IPS-11a (cell line): ENCODE data around the gene MAP2K3.
"Not testable (repeated sequence)": the region's sequence is repeated elsewhere in the genome, so short reads cannot be mapped to it uniquely, and the experiment has no call there.

Source experiments
- H3K4me3 ChIP-seq: one replicate; pipeline ENCODE4 v1.5.1; 2013; ENCODE audit warnings: low read depth, low read length, control low read depth

MAP2K3 gene

DNA sequence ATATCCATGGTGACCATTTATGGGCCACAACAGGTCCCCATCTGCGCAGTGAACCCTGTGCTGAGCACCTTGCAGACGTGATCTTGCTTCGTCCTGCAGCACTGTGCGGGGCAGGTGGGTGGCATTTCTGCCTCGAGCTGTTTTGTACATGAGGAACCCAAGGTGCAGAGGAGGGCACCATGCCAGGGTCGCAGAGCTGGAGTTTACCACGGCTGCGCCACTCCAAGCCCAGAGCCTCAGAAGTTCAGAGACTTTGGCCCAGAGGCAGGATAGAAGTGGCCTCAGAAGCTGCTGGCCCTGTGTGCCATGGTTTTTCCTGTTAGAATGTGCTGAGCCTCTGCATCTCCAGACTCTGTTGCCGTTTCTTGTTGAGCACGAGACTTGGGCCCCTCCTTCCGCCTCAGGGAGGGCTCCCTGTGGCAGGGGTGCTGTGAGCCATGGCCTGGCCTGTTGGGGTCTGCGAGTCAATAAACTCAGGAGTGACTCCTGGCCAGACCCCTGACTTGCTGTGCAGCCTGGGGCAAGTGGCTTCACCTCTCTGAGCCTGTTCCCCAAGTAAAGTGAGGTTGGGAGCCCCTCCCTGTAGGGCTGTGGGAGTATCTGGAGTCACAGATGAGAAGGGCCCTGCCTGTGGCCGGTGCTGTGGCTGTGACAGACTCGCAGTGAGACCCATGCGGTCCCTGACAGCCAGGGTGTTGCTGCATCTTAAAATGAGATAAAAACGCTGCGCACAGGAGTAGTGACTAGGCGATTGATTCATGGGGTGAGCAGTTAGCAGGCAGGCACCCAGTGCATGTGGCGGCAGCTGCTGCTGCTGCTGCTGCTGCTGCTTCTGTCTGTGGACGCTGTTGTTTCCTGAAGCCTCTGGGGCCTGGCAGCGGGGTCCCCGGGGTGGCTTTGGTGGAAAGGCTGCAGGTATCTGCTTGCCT is 11.8 kb downstream of the MAP2K3 start:
- no peak overlapping the region for H3K4me3 ChIP-seq

DNA sequence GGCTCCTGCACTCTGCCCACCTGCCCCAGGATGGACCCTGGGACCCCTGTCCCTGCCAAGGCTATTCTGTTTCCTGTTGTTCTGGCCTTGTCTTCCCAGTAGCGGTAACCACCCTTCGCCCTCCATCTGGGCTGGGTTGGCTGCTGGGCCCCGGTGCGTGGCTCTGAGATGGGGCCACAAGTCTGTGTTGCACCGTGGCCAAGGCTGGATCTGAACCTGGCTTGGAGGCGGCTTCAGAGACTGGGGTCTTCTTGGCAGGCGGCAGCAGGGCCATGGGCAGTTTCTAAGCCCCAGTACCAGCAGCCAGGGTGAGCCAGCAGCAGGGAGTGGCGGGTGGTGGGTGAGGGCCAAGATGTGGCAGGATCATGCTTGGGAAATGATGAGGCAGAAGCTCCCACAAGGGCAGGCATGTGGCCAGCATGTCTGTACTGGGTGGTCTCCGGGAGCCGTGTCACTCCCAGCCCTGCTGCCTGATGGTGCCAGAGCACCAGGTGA is 12.6 kb downstream of the MAP2K3 start:
- no peak overlapping the region for H3K4me3 ChIP-seq

DNA sequence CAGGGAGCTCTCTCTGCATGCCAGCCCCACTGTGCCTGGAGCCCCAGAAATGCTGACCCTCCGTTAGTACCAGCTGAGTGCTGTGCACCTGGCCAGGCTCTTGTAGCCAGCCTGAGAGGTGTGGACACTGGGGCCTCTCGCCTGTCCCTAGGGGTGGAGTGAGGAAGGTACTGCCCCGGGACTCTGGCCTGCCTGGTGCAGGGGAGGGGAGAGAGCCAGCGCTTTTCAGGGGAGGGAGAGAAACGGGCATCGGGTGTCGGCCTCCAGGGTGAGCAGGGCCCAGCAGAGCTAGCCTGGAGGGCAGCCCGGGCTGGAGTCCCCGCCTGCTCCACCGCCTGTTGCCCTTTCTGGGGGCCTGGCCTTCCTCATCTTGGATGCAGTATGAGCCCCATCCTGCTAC is 13.1 kb downstream of the MAP2K3 start:
- no peak overlapping the region for H3K4me3 ChIP-seq

DNA sequence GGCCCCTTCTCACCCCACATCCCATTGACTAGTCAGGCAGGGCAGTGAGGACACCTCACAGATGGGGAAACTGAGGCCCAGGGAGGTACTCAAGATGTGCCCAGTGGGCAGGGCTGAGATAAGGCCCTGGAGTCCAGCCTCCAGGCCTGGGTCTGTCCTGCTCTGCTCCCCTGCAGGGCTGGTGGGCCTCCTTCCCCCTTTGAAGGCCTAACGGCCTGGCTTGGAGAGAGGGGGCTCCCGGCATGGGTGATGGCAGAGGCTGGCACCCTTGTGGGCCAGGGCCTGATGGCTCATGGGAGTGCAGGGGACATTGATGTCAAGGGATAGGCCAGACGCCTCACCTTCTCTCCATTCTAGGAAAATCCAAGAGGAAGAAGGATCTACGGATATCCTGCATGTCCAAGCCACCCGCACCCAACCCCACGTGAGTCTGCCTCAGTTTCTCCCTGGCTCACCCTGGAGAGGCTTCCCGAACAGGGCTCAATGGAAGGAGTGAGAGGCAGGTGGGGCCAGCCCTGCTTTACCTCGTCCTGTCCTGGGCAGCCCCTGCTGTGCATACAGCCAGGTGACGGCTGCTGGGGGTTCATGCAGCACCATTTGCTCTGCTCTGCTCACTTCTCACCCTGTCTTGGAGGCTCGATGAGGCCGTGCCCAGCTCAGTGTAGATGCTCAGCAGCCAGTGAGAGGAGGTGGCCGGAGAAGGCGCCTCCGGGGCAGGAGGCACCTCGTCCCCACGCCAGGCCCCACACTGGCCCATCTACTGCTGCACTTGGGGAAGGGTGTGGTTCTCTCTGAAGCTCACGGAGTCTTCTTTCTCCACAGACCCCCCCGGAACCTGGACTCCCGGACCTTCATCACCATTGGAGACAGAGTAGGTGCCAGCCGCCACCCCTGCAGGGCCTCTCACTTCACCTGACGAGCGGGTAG is 13.8 kb downstream of the MAP2K3 start:
- H3K4me3 ChIP-seq: no peak overlapping the region

DNA sequence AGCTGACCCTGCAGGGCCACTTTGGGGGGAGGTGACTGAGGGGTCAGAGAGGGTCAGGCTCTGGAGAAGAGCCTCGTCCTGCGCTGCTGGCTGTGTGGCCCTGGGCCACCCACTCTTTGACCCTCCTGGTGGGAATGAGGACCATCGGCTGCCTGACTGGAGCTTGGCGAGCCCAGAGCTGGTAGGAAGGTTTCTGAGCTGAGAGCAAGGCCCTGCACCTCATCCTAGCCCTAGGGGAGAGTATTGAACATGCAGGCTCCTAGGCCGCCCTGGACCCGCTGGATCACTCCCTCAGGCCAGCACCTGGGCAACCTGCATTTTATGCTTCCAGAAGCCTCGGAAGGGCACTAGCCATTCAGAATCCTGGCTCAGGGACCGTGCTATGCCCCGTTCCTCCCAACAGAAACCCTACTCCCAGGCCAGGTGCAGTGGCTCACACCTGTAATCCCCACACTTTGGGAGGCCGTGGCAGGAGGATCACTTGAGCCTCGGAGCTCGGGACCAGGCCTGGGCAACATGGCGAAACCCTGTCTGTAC is 14.5 kb downstream of the MAP2K3 start:
- H3K4me3 ChIP-seq: no peak overlapping the region

DNA sequence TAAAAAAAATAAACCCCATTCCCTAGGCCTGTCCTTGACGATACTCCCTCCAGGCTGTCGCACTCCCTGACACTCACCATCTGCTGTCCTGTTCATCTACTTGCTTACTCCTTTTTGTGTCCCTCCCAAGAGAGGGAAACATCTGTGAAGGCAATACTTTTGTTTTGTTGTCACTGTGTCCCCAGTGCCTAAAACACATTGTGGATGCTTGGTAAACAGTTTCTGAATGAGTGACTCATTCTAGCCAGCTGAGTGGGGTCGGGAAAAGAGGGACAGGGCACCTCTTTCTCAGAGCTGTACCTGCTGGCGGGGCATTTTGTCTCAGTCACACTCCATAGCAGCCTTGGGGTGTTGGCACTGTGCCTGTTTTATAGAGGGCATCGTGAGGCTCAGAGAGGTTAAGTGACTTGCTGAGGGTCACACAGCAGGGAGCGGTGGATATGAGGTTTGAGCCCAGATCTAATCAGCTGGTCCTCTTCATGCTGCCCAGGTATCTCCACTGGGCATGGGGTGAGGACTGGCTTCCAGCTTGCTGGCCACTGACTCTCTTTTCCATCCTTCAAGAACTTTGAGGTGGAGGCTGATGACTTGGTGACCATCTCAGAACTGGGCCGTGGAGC is 15.6 kb downstream of the MAP2K3 start:
- no peak overlapping the region for H3K4me3 ChIP-seq

DNA sequence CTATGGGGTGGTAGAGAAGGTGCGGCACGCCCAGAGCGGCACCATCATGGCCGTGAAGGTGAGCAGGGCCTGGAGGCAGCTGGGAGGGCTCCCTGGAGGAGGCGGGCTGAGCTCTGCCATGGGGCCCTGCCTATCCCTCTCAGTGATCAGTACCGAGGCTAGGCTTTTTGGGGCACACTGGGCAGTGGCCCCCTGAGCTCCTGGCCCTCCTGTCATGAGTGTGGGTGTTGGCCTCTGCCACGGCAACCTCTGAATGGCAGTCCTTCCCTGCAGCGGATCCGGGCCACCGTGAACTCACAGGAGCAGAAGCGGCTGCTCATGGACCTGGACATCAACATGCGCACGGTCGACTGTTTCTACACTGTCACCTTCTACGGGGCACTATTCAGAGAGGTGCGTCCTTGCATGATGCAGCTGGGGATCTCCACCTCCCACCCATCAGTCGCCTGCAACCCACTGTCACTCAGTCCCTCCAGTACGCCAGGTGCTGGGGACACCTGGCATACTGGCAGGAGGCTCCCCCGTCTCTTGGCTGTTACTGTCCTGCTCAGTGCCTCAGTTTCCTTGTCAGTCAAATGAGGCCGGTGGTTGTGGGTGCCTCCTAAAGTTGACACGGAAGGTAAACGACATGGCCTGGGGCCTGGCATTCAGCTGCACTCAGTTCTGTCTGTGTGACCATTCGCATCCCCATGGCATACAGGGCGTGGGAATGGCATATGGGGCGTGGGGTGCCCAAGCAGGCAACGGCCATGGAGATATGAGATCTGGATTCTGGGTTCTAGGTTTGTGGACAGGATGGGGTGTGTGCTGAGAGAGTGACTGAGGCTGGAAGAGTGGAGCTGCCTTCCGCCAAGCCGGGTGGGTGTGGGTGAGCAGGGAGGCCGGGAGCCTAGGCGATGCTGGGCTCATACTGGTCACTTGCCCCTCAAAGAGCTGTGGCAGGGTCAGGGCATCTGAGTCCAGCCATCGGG is 16.4 kb downstream of the MAP2K3 start:
- H3K4me3 ChIP-seq: no peak overlapping the region

DNA sequence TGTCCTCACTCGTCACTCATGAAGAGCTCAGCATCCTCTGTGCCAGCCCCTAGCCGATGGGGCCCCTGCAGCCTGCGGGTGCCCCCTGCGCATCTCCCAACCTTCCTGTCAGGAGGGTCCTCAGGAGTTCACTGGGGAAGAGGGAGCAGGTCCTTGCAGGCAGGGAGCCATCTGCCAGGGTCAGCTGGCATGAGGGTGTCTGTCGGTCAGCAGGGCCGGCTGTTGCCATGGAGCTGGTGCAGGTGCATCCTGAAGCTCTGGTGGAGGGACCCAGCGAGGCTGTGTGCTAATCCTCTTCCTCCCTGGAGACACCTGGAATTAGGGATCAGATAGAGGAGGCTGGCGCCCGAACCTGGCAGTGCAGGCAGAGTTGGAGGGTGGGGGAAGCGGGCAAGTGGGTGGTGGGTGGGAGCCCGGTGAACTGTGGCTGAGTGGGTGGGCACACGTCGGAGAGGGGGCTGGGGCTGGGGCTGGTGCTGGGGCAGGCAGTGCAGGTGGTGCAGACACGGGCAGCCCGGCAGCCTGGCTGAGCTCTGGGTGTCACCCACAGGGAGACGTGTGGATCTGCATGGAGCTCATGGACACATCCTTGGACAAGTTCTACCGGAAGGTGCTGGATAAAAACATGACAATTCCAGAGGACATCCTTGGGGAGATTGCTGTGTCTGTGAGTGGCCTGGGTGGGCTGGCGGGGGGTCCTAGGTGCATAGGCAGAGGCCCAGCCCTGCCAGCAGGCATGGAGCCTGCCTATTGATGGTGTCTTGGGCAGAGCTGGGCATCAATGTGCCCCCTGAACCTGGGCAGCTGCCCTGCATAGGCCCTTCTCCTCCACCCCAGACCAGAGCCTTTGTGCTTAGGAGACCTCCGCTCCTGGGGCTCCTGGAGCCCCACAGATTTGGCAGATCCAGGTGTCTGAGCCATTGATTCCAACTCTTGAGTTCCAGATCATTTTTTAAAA is 17.4 kb downstream of the MAP2K3 start:
- no peak overlapping the region for H3K4me3 ChIP-seq

DNA sequence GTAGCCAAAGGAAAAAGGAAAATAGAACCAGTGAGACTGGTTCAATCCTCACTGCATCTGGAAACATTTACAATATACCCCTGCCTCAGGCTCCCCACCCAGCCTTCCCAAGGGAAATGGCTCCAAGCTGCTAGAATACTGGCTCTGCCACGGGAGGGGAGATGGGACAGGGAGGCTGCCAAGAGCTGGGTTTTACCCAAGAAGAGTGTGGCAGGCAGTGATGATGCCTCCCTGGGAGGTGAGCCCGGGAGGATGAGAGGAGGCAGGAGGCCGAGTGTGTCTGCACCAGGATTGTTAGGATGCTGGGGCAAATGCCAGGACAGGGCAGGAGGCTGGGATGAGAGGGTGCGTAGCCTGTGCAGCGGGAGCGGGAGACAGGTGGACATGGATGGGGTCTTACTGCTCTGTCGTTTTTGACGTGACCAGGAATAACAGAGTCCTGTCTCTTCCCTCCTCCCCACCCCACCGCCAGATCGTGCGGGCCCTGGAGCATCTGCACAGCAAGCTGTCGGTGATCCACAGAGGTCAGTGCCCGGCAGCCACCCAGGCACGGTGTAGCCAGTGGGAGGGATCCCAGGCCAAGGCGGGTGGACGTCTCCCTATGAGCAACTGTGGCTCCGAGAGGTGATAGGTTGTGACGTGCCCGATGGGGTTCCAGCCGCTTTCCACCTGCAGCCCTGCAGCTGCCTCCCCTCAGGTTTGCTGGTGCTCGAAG is 18.4 kb downstream of the MAP2K3 start:
- no peak overlapping the region for H3K4me3 ChIP-seq

DNA sequence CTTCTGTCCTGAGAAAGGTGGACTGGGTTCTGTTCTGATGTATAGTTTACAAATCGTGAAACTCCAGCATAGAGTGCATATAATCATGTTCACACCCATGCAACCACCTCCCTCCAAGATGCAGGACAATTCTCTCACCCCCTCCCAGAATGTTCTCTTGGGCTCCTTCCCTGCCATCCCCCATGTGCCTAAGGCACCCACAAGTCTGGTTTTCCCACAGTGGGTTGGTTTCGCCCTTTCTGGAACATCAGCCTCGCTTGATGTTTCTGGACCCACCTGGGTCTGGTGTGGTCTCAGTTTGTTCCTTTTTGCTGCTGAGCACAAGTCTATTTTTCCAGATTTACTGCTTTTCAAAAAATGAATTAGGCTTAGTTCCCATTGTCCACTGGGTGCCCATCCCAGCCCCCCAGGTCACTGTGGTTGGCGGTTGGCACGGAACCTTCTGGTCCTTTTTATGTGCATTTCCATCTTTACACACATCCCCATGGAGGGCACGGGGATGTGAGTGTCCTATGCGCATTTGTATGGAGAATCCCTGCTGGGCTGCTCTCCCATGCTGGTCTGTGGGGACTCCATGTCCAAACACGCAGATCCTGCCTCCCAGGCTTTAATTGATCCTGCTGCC is 19.0 kb downstream of the MAP2K3 start:
- no peak overlapping the region for H3K4me3 ChIP-seq

DNA sequence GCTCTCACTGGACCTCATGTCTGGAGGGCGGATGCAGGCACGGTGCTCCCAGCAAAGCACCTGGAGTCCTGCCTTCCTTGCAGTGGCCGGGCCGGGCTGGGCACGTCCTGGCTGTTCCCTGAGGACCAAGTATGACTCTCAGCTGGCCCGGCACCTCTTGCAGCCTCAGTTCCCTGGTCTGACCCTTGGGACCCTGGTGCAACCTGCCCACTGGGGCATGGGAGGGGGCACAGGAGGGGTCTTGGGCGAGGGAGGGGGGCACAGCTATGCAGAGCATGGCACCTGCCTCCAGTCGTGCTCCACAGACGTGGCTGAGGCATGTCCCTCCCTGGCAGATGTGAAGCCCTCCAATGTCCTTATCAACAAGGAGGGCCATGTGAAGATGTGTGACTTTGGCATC is 19.6 kb downstream of the MAP2K3 start:
- H3K4me3 ChIP-seq: no peak overlapping the region

DNA sequence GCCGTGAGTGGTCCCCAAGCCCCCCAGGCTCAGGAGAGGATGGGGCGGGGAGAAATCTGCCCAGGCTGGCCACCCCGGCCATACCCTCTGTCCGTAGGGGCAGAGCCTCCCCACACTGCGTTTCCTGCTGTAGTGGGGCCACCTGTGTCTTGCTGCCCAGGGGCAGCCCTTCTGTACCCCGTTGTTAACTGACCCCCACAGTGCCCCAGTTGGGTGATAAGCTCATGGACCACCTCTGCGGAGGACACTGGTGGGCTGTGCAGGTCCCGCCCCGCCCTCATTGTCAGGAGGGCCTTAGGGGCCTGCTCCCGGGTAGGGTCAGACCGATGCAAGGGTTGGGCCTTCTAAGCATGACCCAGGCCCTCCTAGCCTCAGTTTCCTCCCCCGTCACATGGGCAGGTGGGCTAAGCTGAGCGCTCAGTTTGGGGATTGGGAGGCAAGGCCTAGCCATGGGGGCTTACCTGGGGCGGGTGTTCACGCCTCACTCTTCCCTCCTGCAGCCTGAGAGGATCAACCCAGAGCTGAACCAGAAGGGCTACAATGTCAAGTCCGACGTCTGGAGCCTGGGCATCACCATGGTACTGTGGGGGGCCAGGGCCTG is 20.1 kb downstream of the MAP2K3 start:
- not testable (repeated sequence) for H3K4me3 ChIP-seq

DNA sequence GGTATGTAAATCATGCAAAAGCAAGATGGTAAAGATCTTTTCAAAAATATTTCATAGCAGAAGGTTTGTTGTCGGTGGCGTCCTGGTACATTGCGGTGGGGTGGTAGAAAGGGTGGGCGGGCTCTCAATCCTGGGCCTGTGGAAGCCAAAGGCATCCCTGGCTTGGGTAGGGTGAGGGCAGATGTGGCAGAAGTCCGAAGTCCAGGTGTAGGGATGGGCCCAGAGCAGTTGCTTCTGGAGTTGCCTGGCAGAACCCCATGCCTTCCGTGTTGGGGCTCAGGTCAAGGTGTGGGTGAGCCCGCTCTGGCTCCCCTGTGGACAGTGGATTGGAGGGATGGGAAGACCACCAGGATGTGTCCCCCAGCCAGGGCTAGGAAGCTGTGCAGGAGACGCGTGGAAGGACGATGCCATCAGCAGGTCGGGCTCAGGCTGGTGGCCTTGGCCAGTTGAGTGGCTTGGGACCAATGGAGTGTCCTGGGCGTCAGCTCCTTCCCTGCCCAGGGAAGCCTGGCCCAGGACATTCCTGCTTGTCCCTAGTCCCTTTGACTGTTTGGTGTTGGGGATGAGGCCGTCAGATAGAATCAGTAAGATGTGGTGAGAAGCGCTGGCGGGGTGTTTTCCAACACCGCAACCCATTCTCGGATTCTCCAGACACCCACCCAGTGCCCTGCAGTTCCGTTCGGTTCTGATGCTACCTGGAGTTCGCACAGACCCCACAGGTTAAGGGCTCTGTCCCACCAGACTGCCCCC is 21.1 kb downstream of the MAP2K3 start:
- H3K4me3 ChIP-seq: not testable (repeated sequence)

DNA sequence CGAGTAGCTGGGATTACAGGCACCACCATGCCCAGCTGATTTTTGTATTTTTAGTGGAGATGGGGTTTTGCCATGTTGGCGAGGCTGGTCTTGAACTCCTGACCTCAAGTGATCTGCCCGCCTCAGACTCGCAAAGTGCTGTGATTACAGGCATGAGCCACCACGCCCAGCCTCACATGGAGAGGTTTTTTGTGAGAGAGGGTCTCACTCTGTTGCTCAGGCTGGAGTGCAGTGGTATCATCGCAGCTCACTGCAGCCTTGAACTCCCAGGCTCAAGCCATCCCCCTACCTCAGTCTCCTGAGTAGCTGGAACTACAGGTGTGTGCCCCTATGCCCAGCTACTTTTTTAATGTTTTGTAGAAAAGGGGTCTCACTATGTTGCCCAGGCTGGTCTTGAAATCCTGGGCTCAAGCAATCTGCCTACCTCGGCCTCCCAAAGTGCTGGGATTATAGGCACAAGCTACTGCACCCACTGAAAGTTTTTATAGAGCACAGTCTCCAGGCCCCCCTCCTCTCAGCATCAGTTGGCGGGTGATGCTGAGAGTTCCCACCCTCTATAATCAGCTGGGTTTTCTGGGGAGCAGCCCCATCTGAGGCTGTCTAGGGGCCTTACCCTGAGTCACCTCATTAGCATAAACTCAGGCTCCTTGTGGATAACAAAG is 22.2 kb downstream of the MAP2K3 start:
- H3K4me3 ChIP-seq: not testable (repeated sequence)

DNA sequence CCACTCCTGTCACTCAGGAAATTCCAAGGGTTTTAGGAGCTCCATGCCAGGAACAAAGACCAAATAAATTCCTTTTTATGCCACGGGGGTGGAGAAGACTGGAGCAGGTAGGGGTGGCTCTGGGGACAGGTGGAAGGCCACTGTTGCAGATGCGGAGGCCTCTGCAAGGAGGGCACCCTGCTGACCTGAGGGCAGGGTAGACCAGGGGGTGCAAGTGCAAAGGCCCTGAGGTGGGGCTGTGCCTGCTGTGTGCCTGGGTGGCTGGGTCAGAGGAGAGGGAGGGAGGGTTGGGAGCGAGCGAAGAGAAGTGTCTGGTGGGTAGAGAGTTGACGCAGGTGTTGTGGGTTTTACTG is 22.7 kb downstream of the MAP2K3 start:
- not testable (repeated sequence) for H3K4me3 ChIP-seq

DNA sequence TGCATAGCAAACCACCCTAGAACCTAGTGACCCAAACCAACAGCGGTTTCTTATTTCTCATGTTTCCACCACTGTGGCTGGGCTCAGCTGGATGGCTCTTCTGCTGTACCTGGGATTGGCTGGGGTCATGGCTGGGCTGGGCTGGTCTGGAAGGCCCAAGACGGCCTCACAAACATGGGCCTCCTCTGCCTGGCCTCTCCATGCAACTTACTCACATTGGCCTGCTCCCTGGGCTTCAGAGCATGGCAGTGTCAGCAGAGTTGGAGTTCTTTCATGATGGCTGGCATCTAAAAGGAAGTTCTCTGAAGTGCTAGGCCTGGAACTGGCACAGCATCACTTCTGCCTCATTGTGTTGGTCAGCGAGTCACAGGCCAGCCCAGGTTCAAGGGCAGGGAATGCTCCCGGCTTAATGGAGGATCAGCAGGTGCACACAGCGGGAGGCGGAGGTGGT is 24.4 kb downstream of the MAP2K3 start:
- H3K4me3 ChIP-seq: not testable (repeated sequence)
